Measurements from ENCODE around the gene PTK7. TPM values are rescaled to one million over a fixed set of nuclear protein-coding genes. Genes with fewer than 3 reads are reported as not detected.
"Not testable (repeated sequence)": the region's sequence is repeated elsewhere in the genome, so short reads cannot be mapped to it uniquely, and the experiment has no call there.

The PTK7 gene
- total and polyA plus RNA-seq, 3 donors from 2014 or later: 58.8 to 68.7 (median 60.8) TPM

- no peak for DNase-seq
- no peak overlapping the region for H3K27ac ChIP-seq
- H3K4me1 ChIP-seq: peaks cover 46% of the 10 kb centered on the region
- 49 to 55% methylated on average over 11 to 16 of the region's 16 CpGs for WGBS, 2 donors
- H3K9me3 ChIP-seq: no peaks in the 10 kb centered on the region
- no peak for TF ChIP-seq CTCF (IDR thresholded peaks at IDR 0.05)
- no peak for TF ChIP-seq POLR2A (IDR thresholded peaks at IDR 0.05)
- no peak overlapping the region for H3K4me3 ChIP-seq
- no peaks in the 10 kb centered on the region for H3K36me3 ChIP-seq (ENCODE audit: low read depth, missing control alignments)
- no peaks in the 10 kb centered on the region for H3K27me3 ChIP-seq
- intact Hi-C loops (cut with DNase I; ENCODE audit: low total_unique reads): no loop called here
Measured at GRCh38 chr6:43128926-43129325, 52.8 kb downstream of the PTK7 start.

GRCh38 chr6:43129434-43130194 lies 53.5 kb downstream of the PTK7 start:
- Histone ChIP-seq H3K4me3 (no peak overlapping the region), H3K4me1 (peaks cover 40% of the 10 kb centered on the region), H3K27ac (no peak overlapping the region), H3K36me3 (ENCODE audit: low read depth, missing control alignments) (no peaks in the 10 kb centered on the region), H3K27me3 (no peaks in the 10 kb centered on the region), H3K9me3 (no peaks in the 10 kb centered on the region)
- TF ChIP-seq CTCF (IDR thresholded peaks at IDR 0.05): peak in 2 of 3 experiments; percentile 2 to 31
- TF ChIP-seq POLR2A (IDR thresholded peaks at IDR 0.05): no peak
- WGBS, 2 donors: 59 to 68% methylated on average over 14 to 15 of the region's 15 CpGs
- peak; percentile 61 for DNase-seq
- intact Hi-C loops (cut with DNase I; ENCODE audit: low total_unique reads): loop anchor here (10.0 kb wide), 1 partner anchor 55 kb away; the partner anchor contains the start of gene PTK7

- TF ChIP-seq CTCF (IDR thresholded peaks at IDR 0.05) (no peak), POLR2A (IDR thresholded peaks at IDR 0.05) (no peak)
- intact Hi-C loops (cut with DNase I; ENCODE audit: low total_unique reads): loop anchor here (10.0 kb wide), 1 partner anchor 56 kb away; the partner anchor contains the start of gene PTK7
- H3K36me3 ChIP-seq (ENCODE audit: low read depth, missing control alignments): no peaks in the 10 kb centered on the region
- peaks cover 34% of the 10 kb centered on the region for H3K4me1 ChIP-seq
- WGBS, 2 donors: 94 to 100% methylated on average over 6 to 7 of the region's 7 CpGs
- H3K27me3 ChIP-seq: no peaks in the 10 kb centered on the region
- no peak for DNase-seq
- H3K9me3 ChIP-seq: no peaks in the 10 kb centered on the region
- H3K27ac ChIP-seq: no peak overlapping the region
- no peak overlapping the region for H3K4me3 ChIP-seq
Measured at GRCh38 chr6:43130429-43130828, 54.3 kb downstream of the PTK7 start.

GRCh38 chr6:43131379-43131778 lies 55.3 kb downstream of the PTK7 start:
- not testable (repeated sequence) for H3K27ac ChIP-seq; H3K9me3 ChIP-seq; DNase-seq; H3K36me3 ChIP-seq (ENCODE audit: low read depth, missing control alignments); H3K4me3 ChIP-seq; H3K27me3 ChIP-seq
- WGBS, 2 donors: 65 to 77% methylated on average over 3 to 5 of the region's 5 CpGs
- H3K4me1 ChIP-seq: peaks cover 30% of the 10 kb centered on the region
- intact Hi-C loops (cut with DNase I; ENCODE audit: low total_unique reads): loop anchor here (10.0 kb wide), 1 partner anchor 57 kb away; the partner anchor contains the start of gene PTK7

- Histone ChIP-seq H3K9me3 (no peaks in the 10 kb centered on the region), H3K4me3 (no peak overlapping the region), H3K36me3 (ENCODE audit: low read depth, missing control alignments) (no peaks in the 10 kb centered on the region), H3K27ac (no peak overlapping the region), H3K27me3 (no peaks in the 10 kb centered on the region), H3K4me1 (peaks cover 4% of the 10 kb centered on the region)
- no peak for DNase-seq
- no peak for TF ChIP-seq CTCF (IDR thresholded peaks at IDR 0.05)
- TF ChIP-seq POLR2A (IDR thresholded peaks at IDR 0.05): no peak
- WGBS, 2 donors: 89 to 98% methylated on average over 3 of the region's 3 CpGs
- intact Hi-C loops (cut with DNase I; ENCODE audit: low total_unique reads): loop anchor here (10.0 kb wide), 1 partner anchor 63 kb away; the partner anchor contains the start of gene PTK7
Measured at GRCh38 chr6:43138267-43138666, 62.2 kb downstream of the PTK7 start.

- H3K27ac ChIP-seq: not testable (repeated sequence)
- intact Hi-C loops (cut with DNase I; ENCODE audit: low total_unique reads): loop anchor here (5.0 to 10.0 kb wide), 3 partner anchors 65 to 235 kb away; partner anchors contain the start of genes KLHDC3, MEA1 and PTK7
- 93 to 95% methylated on average over 11 of the region's 11 CpGs for WGBS, 2 donors
Measured at GRCh38 chr6:43139973-43140372, 63.9 kb downstream of the PTK7 start.

More at GRCh38 chr6:43139973-43140372, 63.9 kb downstream of the PTK7 start:
- not testable (repeated sequence) for H3K4me1 ChIP-seq; H3K36me3 ChIP-seq (ENCODE audit: low read depth, missing control alignments); H3K27me3 ChIP-seq; H3K4me3 ChIP-seq; H3K9me3 ChIP-seq; DNase-seq
